Measurements from ENCODE around the gene UCN3.
A peak's percentile ranks its signal among the peaks of the same experiment; 100 is the strongest.

UCN3 gene, protein sequence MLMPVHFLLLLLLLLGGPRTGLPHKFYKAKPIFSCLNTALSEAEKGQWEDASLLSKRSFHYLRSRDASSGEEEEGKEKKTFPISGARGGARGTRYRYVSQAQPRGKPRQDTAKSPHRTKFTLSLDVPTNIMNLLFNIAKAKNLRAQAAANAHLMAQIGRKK

DNA sequence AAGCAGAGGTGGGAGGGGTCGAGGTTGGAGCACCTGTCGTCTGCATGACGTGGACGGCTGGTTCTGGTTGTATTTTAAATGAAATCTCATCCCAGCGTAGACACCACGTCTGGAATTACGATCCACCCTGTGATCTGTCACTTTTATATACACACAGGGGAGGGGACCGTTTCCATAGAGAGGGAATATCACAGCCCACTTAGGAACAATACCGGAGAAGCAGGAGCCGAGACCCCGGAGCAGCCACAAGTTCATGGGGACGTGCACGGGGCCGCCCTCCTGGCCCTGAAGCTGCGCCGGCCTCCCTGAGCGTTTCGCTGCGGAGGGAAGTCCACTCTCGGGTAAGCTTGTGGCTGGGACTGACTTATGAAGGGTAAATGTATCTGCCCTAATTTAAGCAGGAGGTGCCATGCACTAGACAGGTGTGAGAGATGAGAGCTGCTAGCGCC lies at the start of gene UCN3:
Gene UCN3 (plus strand): TSS at position 77 of the 449 bp plus-strand sequence. CDS start 8,755 bp downstream, outside the sequence.
- no peak for DNase-seq

DNA sequence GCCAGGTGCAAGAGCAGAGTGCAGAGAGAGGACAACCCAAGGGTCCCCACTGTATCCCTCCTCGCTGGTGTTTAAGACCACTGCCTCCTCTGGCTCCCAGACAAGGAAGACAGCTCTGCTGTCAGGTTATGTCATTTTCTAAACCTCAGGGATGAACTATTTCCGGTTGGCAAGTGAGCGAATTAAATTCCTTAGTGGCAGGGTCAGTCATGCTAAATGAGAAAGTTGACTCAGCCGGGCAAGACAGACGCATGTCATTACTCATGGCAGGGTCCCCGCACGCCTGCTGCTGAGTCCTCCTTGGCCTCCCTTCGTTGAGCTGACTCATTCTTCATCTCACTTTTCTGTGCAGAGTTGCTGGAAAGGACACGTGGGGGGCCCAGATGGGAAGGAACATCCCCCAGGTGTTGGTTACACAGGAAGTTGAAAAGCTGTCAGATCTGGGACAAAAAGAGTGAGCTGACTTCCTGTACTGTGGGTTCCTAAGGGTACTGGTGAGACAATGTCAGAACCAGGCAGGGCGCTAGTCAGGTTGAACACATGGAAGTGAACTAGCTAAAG lies 47.1 kb upstream of the UCN3 start:
- DNase-seq, result peak; percentile 65

DNA sequence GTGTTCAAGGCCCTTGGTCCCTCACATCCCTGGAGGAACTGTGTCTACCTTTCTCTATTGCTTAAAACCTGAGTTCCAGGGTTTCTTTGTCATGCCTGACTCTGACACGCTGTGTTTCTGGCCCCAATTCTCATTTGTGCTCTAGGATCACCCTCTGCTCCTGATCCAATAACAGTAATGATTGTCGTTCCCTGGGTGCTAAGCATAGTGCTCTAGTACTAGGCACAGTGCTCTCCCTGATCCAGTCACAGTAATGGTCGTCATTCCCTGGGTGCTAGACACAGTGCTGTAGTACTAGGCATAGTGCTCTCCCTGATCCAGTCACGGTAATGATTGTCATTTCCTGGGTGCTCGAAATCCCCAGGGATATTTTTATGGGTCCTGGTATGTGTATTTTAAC lies 46.6 kb upstream of the UCN3 start:
- DNase-seq, result no peak

DNA sequence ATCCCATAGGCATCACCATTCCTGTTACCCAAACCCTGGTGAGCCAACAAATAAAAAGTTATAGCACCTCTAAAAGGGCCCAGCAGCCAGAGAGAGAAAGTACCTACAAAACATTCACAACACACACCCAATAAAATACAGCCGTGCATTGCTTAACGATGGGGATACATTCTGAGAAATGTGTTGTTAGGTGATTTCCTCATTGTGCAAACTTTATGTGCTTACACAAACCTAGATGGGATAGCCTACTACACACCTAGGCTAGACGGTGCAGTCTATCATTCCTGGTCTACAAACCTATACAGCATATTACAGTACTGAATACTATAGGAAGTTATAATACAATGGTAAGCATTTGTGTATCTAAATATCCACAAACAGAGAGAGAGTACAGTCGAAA lies 44.9 kb upstream of the UCN3 start:
- DNase-seq, result no peak

DNA sequence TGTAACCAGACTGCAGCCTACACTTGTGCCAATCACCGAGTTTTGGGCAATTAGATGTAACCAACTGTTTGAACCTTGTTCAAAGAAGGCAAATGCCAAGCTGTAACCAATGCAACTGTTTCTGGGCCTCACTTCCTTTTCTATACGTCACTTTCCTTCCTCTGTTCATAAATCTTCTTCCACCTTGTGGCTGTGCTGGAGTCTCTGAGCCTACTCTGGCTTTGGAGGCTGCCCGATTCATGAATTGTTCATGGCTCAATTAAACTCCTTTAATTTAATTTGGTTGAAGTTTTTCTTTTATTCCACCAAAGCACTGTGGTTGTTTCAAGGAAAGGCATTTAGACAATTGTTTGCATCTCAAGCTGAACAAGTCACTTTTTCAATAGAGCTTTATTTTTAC lies 43.5 kb upstream of the UCN3 start:
- no peak for DNase-seq

DNA sequence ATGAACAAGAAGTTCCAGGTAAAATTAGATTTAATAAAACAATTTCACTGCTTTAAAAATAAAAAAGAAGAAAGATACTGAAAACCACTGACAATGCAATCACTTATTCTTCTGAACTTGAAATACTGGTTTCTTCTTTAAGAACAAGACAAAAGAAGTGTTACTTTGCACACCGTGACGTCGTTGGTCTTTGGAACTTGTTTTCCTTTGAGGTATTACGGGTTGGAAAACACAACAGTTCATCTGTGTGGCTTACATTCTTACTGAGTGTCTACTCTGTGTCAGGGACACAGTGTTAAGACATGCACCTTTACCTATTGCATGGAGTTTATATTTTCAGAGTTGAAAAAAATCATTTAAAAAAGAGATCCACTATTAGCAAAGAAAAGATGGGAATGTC lies 41.3 kb upstream of the UCN3 start:
- no peak for DNase-seq

DNA sequence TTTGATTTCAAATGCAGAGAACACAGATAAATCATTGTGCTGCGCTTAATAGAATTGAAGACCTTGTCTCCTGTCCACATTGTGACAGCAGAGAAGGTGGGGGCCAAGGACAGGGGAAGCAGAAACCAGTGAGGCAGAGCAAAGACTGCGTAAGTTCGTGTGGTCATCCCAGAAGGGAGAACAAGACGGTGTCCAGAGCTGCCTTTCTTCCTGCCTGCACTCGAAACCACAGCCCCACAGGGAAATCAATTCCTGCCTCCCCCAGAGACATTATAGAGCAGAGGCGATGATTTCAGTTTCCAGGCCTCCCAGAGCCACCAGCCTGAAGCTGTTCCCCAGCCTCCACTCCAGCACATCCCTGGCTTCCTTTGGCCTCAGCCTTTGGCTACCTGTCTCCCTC lies 39.7 kb upstream of the UCN3 start:
- DNase-seq, result no peak

DNA sequence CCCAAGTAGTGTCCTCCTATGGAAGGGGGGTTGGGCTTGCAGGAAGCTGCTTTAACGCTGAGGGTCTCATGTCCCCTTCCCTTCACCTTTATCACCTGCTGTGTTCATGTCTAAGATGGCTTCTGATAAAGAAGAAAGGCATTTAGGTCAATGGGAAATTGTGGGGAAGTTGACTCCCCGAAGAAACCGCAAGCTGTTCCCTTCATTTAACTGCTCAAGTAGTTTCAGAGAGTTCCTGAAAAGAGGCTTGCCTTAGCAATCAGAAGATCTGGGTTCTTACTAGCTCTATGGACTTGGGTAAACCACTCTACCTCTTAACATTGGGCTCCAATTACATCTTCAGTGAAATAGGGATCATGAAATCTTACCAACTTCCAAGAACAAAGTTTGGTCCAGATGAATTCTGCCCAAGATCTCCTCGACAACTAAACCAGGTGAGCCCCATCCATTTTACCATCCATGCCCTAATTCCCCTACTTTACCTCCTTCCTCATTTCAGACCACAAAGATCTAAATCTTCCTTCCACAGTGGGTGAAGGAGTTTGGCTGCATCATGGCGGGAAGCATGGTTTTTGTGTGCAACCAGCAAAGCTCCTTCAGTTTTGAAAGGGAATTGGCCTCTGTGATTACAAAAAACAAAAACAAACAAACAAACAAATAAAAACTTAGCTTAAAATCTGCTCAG lies 30.4 kb upstream of the UCN3 start:
- DNase-seq, result no peak

DNA sequence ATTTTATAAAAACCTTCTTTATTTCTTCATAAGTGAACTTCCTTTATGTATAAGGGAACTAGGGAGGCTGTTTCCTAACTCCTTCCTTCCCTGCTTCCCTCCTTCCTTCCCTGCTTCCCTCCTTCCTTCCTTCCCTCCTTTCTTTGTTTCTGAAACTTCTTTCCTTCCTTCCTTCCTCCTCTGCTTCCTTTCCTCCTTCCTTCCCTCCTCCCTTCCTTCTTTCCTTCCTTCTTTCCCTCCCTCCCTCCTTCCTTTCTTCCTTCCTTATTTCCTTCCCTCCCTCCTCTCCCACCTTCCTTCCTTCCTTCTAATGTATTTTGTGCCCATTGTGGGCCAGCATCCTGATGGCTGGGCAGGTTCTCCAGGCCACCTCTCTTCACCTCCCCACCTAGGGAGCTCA lies 26.8 kb upstream of the UCN3 start:
- no peak for DNase-seq

DNA sequence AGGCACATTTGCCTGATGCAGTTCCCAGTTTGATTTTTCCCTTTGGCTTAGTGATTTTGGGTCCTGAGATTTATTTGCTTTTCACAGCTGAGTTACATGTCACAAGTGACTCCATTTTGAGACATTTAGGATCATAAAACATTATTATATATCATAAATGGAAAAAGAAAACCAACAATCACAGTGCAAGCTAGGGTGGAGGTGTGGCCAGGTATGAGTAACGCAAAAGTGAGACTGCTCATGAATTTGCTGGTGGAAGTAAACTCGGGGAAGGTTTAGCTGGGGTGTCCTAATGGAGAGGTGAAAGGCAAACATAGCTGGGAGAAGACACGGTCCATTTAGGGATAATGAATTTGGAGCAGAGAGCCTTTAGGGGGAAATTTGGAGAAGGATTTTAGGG lies 21.7 kb upstream of the UCN3 start:
- DNase-seq, result no peak

DNA sequence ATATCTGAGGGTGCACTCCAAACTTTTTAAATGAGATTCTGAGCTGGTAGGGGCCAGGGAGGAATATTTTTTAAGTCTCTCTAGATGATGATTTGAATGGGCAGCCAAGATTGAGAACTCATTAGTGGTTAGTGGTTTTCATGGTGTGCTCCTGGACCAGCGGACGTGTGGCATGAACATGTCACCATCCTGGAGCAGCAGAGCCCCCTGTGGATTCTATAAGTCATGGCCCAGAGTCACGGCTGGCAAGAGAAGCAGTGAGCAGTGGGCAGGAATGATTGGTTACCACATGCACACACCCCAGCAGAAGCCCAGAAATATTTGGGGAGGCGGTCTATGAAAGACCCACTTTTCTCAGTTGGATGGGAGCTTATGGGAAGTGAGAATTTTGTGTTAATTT lies 21.2 kb upstream of the UCN3 start:
- peak; percentile 25 for DNase-seq

DNA sequence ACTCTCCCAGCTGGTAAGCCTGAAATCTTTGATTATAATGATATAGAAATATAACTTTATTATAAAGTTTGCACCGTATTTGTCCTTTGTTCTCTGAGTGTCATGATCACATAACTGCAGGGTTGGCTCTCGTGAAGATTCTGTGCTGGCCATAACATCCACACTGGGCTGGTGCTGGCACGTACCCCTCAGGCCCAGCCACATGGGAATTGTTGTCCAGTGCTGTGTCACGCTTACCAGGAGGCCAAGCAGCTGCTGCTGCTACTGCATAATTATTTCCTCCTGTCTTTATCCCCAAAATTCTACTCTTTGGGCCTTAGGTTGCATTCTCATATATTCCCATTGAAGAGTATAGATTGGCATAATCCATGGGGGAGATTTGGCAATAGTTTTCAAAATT lies 20.8 kb upstream of the UCN3 start:
- no peak for DNase-seq

DNA sequence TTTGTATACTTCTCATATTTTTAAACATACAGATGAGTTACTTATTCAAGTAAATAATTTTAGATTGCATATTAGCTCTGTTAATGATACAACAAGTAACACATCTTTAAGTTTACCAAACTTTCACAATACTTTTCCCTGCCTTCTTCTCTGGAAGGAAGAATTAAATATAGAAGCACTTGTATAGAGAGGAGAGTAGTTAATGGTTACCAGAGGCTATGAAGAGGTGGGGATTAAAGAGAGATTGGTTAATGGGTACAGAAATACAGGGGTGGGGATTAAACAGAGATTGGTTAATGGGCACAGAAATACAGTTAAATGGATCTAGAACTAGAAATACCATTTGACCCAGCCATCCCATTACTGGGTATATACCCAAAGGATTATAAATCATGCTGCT lies 20.0 kb upstream of the UCN3 start:
- no peak for DNase-seq

DNA sequence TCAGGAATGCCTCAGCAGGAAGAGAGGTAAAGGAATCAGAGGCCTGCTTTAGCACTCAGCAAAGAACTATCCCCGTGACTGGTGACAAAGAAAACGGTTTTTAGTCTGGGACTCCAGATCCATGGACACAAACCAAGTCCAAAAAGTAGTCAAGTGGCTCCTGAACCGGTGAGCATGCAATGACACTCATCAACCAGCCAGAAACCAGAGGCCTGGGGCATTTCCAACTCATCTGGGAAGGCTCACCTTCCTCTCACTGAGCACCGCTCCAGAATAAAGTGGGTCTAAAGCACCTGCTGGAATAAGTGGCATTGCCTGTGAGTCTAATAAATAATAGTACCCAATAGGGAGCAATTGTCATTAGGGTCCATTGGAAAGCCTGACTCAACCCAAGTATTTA lies 17.9 kb upstream of the UCN3 start:
- DNase-seq, result no peak

DNA sequence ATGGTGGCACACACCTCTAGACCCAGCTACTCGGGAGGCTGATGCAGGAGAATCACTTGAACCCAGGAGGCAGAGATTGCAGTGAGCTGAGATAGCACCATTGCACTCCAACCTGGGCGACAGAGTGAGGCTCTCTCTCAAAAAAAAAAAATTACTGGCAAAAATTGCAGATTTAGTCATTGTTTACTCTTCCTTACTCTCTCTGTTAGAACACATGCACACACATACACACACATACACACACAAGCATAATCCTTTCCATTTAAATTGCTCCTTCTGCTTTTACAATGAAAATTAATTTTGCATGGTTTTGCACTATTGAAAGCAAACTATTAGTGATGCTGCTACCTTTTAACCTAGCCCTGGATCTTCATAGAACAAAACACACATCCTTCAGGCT lies 15.4 kb upstream of the UCN3 start:
- DNase-seq, result no peak

DNA sequence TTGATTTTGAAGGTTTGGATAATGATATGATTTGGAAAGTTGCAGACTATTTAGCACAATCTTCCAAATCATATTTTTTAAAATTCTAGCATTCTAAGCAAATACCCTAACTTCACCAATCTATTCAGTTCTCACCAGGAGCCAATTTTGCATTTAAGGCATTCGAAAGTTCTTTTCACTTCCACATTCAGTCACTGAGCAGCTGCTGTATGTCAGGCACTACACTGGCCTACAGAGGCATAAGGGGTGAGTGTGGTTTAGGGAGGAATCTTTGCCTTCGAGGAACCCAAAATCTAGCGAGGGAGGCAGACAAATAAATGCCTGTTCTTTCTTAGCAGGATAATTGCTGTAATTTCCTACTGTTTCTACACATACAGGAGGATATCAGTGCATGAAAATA lies 10.7 kb upstream of the UCN3 start:
- DNase-seq, result no peak

DNA sequence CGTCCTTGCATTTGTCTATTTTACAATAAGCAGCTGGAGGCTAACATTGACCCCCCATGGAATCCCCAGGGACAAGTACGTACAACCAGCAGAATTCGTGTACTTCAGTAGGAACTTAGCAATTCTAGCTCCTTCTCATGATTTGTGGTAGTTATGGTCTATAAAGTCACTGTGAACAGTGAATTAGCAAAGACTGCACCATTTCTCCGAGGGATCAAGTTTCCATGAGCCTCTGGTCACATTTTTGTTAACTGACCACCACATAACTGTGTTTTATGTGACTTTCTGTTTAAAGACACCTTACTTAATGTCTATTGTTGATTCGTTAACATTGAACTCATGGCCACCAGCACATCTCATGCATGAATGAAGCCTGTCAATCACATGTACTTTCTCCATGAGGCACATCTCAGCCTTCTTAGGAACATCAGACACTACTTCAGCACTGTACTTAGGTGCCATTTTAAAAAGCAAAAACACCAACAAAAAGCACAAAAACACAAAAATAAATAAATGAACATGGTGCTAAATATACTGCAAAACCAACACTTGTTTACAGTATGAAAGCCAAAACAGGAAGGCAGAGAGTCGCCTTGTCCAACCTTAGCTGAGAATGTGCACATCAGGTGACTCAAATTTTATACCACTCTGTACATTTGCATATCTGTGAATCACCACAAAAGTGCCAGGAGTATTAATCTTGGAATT lies 9.0 kb upstream of the UCN3 start:
- no peak for DNase-seq

DNA sequence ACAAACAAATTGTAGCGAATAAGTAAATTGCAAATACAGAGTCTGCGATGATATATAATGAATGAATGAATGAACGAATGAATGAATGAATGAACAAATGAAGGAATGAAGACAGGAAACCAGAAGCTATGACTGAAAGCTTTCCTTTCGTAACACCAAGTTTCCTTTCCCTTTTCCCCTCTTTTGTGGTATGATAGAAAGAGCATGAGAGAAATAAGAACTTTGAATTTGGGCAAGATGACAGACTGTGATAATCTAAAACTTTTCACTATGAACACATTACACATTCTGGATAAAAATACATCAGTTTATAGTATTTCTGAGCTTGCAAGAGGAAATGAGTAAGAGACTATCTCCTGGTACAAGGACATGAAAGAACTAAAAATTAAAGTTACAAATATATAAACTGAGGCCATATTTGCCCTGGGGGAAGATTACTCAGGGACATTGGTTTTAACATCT lies 8.4 kb upstream of the UCN3 start:
- no peak for DNase-seq

DNA sequence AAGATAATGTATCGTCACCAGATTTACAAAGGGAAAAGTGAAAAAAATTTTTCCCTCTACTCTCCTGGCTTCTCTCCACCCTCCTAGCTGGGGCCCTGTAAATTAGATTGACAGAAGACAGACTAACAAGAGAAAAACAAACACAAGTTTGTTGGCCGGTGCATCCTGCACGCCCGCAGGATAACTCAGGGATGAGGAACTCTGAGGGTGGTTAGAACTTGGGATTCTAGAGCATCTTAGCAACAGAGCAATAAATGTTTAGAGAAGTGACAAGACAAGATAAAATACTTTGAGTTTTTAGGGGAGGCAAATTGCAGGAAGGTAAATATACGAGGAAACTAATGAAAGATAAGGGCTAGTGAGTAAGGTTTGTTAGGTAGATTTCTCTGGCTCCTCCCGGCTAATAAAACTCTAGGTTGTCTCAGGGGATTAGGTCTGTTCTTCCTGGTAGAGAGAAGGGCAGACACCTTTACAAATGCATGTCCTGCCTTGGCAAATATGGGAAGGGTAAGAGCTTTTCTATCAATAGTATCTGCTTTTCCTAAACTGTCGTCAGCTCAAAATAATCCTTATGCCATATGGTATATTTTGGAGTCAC lies 4.3 kb upstream of the UCN3 start:
- no peak for DNase-seq

DNA sequence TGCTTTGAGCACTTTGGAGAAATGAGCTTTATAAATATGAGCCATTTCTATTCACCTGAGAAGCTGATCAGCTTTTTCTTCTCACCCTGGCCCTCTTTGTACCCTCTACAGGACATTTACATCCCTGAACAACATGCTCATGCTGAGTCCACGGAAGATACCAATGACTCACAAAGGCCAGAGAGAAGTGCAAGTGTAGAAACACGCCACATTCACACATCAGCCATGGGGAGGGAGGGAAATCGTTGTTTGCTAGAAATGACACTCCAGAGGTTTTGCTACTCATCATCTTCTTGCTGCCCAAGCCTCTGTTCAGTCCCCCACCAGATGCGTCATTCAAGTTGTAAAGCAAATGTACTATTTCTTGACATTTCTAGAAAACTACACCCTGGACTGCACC lies 2.8 kb upstream of the UCN3 start:
- no peak for DNase-seq

DNA sequence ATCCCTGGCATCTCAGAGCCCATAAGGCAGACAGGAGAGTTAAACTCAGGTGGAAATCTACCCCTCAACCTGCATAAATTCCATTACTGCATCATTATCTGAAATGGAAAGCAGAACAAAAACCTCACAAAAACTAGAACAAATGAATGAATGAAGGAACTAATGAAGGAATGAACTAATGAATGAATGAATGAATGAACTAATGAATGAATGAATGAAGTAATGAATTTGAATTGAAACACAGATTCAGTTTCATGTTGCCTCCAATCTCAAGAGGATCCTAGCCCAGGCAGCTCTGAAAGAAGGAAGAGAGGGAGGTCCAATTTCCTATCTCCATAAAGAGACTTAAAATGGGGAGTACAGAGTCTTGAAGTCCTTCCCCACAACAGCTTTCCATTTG lies 1.9 kb upstream of the UCN3 start:
- DNase-seq, result no peak

DNA sequence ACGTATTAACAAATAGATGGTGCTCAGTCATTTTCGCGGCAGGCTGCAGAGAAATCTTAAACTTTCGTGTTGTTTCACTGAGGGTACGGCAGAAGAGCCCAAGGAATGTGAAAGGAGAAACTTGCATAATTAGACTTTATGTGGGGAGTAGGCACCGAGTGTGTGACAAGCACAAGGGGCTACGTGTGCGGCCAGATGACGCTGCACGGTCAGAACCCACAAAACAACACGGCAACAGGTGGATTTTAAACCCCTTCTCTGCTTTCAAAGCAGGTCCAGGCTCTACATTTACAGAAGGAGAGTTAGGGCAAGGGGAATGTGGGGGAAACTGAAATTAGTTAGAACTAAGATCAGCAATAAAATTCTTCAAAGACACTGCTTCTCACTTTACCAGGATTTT lies 392 bp upstream of the UCN3 start:
- DNase-seq, result no peak

DNA sequence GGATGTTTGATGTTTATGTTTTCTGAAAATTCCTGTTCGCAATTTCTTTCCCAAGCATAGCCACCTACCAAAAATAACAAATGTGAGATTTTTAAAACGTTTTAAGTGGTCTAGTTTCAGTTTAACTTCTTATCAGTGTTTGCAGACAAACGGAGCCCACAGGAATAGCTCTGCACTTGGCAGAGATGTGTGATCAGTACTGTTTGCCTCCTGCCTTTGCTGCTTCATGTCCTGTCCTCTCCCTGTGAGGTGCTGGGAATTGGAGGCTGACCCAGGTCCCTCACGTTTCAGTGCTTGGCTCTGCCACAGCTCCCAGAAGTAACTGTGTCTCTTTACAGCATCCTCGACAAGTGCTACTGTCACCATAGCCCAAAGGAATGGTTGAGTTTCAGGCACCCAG lies 1.2 kb downstream of the UCN3 start:
- DNase-seq, result no peak
